22Rv1 (cell line): ENCODE data around the gene PLA2G7.
"Not testable (repeated sequence)": the region's sequence is repeated elsewhere in the genome, so short reads cannot be mapped to it uniquely, and the experiment has no call there.

Source experiments
- ZFX ChIP-seq: fragments of 450-650 bp; IDR thresholded peaks from 2 replicates; pipeline ENCODE4 v1.6.1; 2017; ENCODE audit warnings: antibody characterized with exemption, borderline replicate concordance
- TF ChIP-seq, protein P1 (sequence below): fragments of 450-650 bp; IDR thresholded peaks from 2 replicates; pipeline ENCODE4 v1.5.1; 2017; ENCODE audit warnings: mild to moderate bottlenecking

DNA sequence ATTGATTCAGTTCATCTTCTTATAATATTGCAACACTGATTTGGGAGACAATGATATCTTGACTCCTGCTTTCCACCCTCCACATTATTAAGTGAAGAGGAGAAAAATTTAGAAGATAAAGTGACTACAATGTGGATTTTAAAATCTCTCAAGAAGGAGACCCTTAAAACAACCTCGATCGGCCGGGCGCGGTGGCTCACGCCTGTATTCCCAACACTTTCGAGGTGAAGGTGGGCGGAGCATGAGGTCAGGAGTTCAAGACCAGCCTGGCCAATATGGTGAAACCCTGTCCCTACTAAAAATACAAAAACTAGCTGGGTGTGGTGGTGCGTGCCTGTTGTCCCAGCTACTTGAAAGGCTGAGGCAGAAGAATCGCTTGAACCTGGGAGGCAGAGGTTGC lies 29.1 kb upstream of the PLA2G7 start:
- TF ChIP-seq, protein P1, sequence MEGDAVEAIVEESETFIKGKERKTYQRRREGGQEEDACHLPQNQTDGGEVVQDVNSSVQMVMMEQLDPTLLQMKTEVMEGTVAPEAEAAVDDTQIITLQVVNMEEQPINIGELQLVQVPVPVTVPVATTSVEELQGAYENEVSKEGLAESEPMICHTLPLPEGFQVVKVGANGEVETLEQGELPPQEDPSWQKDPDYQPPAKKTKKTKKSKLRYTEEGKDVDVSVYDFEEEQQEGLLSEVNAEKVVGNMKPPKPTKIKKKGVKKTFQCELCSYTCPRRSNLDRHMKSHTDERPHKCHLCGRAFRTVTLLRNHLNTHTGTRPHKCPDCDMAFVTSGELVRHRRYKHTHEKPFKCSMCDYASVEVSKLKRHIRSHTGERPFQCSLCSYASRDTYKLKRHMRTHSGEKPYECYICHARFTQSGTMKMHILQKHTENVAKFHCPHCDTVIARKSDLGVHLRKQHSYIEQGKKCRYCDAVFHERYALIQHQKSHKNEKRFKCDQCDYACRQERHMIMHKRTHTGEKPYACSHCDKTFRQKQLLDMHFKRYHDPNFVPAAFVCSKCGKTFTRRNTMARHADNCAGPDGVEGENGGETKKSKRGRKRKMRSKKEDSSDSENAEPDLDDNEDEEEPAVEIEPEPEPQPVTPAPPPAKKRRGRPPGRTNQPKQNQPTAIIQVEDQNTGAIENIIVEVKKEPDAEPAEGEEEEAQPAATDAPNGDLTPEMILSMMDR = not testable (repeated sequence)
- TF ChIP-seq ZFX = not testable (repeated sequence)
